Activated naive CD4-positive, alpha-beta T cell treated with anti-CD3 and anti-CD28 coated beads, Interleukin-2, amount 50 U/mL, for 72 hours (primary cell): ENCODE data around the gene SLC9A5. TPM values are rescaled to one million over a fixed set of nuclear protein-coding genes. Genes with fewer than 3 reads are reported as not detected.
A peak's percentile ranks its signal among the peaks of the same experiment; 100 is the strongest.

Source experiments
- ATAC-seq, 2 donors: fragments of 150-1000 bp; cut with Tn5 transposase; 2 replicates each; pipeline ENCODE4 v1.10.0; 2021; ENCODE audit warnings: mild to moderate bottlenecking in 2 of 2, moderate library complexity in 2 of 2
- DNase-seq, 2 donors: peaks; one replicate each; pipeline ENCODE4 v3.0.0; 2021 to 2022; ENCODE audit warnings: low spot score in 2 of 2
- H3K27ac Mint-ChIP-seq, 2 donors: one replicate each; pipeline ENCODE4 v1.8.0; 2022; ENCODE audit warnings: mild to moderate bottlenecking in 2 of 2, mixed read lengths in 2 of 2
- H3K36me3 Mint-ChIP-seq, 2 donors: one replicate each; pipeline ENCODE4 v1.8.0; 2022; ENCODE audit warnings: mixed read lengths in 2 of 2
- H3K9me3 Mint-ChIP-seq, 2 donors: one replicate each; pipeline ENCODE4 v1.8.0; 2022; ENCODE audit warnings: mixed read lengths in 2 of 2
- total RNA-seq, 2 donors: library from RNA; stranded (reverse); gene quantifications; one replicate each; pipeline ENCODE4 v1.2.3, GENCODE V29; 2022

Gene SLC9A5
- total RNA-seq, 2 donors from 2014 or later: 8.3 to 13.6 TPM

DNA sequence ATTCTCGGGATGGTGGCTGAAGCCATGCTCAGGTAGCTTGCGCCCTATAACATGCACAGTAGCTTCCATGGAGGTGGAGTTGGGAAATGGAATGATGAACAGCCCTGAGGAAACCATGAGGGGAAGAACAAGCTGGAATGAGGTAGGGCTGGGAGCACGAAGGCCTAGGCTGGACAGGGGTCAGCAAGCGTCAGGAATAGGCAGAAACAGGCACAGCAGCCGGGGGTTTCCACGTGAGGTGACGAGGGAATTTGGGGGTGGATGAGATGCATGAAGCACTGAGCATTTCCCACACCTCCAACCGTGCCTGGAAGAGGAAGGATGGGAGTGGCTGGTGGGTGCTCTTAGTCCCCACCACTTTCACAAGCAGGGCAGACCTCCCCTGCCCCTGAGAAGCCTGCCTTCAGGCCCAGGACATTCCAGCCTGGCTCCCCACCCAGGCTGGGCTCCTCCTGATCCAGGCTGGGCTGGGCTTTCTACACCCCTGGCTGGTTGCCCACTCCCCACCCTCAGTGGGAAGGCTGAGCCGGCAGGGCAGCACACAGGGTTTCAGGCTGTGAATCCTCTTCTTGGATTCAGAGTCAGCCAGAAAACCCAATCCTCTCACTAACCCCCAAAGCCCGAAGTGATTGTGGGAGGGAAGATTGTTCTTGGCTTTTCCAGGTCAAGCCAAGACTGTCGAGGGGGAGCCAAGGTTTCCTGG, 52.5 kb downstream of the SLC9A5 start:
- H3K9me3 Mint-ChIP-seq: no peaks in the 10 kb centered on the region
- H3K36me3 Mint-ChIP-seq: no peaks in the 10 kb centered on the region
- peak overlapping the region; percentile 24 to 38 for H3K27ac Mint-ChIP-seq
- ATAC-seq (no peak), DNase-seq (no peak)

DNA sequence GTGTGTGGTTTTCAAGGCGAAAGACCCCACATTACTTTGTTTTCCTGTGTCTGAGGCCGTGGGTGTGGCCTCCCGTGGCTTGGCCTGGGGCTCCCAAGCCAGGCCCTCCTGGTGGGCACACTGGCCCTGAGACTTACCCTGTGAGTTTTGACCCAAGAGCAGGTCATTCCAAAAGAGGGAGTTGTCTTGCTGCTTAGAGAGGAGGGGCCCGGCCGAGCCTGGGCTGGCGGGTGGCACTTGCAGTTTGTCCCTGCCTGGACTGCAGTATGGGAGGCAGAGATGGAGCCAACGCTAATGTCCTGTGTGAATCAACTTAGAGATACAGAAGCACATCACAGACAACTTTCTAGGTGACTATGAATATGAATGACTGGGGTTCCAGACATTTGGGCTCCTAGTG, 53.3 kb downstream of the SLC9A5 start:
- Mint-ChIP-seq H3K27ac (peak overlapping the region; percentile 6 to 8), H3K36me3 (no peaks in the 10 kb centered on the region), H3K9me3 (no peaks in the 10 kb centered on the region)
- ATAC-seq (no peak), DNase-seq (no peak)

DNA sequence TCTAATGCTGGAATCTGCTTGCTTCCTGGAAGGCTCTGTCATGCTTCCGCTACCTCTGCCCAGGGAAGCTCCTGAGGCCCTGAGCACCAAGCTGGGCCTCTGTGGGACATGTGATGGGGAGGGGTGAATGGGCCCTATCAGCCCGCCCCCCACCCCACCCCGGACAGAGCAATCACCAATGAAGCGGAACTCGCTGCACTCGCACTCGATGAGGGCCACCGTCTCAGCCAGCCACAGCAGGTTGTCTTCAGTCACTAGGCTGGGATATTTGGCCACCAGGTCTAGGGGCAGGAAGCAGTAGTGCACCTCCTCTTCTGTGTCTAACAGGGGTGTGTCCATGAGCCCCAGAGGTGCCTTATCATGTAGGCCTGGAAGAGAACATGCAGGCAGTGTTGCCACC, 54.2 kb downstream of the SLC9A5 start:
- DNase-seq (no peak), ATAC-seq (no peak)
- Mint-ChIP-seq H3K9me3 (no peaks in the 10 kb centered on the region), H3K36me3 (no peaks in the 10 kb centered on the region), H3K27ac (no peak overlapping the region)

DNA sequence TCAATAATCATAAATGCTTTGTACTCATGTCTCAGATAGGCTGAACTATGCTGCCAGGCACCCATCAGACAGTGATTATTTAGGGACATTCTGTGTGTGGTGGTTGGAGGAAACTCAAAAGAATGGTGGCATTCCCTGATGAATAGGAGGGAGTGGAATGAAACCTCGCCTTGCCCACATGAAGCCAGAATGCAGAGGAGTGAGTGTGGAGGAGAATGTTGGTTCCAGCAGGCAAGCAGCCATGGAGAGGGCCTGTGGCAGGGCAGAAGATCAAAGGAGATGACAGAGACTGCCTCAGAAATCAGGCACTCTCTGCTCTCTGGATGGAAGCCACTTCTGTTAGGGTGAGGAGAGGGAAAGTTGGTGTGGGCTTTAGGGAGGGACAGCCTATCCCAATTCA, 55.2 kb downstream of the SLC9A5 start:
- peak overlapping the region in 1 of 2 donors; percentile 49 for H3K27ac Mint-ChIP-seq

DNA sequence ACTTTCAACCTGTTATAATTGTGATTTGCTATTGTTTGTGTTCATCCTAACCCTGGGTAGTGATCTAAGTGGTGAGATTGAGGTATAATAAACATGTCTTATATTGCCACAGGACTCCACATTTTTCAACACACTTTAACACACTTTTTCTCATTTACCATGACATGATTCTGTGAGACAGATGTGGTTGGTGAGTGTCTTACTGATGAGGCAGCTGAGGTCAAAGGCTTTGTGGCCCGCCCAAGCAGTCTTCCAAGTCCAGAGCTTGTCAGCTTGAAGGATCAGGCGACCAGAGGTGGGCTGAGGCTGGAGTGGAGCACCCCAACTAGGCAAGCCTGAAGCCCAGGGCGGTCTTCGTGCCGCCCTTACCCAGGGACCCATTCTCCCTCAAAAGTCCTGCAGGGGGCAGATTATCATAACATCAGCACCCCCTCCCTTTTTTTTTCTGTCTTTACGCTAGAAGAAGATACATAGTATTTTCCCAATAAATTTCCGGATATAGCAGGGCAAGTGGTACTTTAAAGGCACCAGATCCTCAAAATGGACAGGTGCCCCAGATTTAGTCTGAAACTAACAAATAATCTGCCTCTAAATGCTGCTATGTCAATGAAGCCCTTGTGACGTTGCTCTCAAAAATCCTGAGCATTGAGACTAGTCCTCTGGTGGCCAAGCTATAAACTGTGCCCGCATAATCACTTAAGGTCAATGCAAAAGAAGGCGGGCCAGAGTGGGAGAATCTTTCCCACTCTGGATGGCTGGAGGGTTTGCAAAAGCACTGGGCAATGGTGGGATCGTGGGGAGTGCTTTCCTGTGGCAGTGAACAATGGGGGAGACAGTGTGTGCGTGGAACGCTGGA, 56.7 kb downstream of the SLC9A5 start:
- DNase-seq (no peak), ATAC-seq (no peak)
- peaks cover 0 to 9% of the 10 kb centered on the region in 2 donors for H3K9me3 Mint-ChIP-seq
- H3K27ac Mint-ChIP-seq: no peak overlapping the region
- peaks cover 0 to 22% of the 10 kb centered on the region in 2 donors for H3K36me3 Mint-ChIP-seq

More for the DNA sequence above, 55.2 kb downstream of the SLC9A5 start:
- Mint-ChIP-seq H3K9me3 (peaks cover 0 to 6% of the 10 kb centered on the region in 2 donors), H3K36me3 (peaks cover 0 to 10% of the 10 kb centered on the region in 2 donors)
- ATAC-seq (no peak), DNase-seq (no peak)

DNA sequence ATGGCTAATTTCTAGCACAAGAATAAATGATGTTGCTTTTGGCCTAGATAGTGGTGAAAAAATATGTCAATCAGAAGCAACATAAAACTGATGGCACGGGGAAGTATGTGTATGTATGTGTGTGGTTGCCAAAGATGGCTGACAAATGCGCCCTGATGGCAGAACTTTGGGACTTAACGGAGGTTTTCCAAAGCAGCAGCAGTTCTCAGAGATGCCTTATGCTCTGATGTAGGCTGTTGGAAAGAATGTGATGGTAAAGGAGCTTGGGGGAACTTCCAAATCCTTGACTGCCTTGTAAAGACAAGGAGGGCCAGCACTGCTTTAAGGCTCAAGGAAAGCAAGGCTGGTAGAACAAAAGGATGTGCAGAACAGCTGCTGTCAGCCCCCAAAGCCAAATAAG, 61.8 kb downstream of the SLC9A5 start:
- H3K27ac Mint-ChIP-seq: peak overlapping the region; percentile 92 to 98
- peaks cover 3 to 13% of the 10 kb centered on the region in 2 donors for H3K9me3 Mint-ChIP-seq
- no peak for DNase-seq
- no peak for ATAC-seq
- H3K36me3 Mint-ChIP-seq: peaks cover 0 to 29% of the 10 kb centered on the region in 2 donors

DNA sequence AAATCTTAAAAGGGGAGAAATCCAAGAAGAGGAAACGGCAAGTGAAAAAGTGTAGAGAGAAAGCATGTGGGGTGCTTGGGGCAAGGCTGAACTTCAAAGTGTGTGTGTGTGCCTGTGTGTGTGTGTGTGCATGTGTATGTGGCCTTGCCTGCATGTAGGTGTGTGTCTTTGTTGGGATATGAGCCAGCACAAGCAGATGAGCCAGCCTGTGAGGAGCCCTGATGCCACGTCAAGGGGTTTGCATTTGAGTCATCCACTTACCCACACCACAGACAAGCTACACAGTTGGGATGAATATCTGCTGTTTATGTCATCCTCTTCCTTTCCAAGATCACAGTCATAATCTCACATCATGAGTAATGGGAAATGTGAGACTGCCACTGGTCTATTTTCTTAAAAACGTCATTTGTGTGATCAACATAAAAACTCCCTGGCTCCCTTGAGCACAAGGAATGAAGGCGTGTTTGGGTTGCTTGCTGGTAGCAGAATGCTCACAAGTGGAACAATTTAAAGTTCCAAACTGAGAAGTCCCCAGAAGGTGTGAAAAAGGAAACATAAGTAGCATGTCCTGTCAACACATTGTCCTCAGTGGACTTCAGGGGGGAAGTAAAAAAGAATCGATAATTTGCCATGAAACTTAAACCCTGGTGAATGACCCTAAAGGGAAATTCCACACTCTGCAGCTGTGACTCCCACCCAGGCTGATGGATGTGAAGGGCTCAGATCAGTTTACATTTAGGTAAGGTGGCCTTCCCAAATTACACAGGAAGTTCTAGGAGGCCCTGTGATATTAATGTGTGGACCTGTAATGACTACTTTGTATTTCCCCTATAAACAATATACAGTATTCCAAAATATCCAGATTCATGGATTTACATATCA, 63.1 kb downstream of the SLC9A5 start:
- H3K27ac Mint-ChIP-seq: peak overlapping the region; percentile 92 to 98
- peaks cover 0 to 29% of the 10 kb centered on the region in 2 donors for H3K36me3 Mint-ChIP-seq
- peaks cover 3 to 13% of the 10 kb centered on the region in 2 donors for H3K9me3 Mint-ChIP-seq
- DNase-seq (peak; percentile 86 to 92), ATAC-seq (peak; percentile 97 to 98)

DNA sequence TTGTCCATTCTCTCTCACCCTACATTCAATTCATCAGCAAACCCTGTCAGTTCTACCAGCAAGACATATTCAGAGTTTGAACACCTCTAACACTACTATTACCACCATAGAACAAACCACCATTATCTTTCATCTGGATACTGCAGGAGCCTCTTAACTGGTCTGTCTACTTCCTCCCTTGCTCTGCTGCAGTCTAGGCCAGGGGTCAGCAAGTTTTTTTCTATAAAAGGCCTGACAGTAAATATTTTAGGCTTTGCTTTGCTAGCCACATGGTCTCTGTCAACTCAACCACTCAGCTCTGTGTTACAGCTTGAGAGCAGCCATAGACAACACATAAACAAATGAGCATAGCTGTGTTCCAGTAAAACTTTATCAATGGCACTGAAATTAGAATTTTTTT, 63.9 kb downstream of the SLC9A5 start:
- DNase-seq (no peak), ATAC-seq (no peak)
- peak overlapping the region; percentile 92 to 98 for H3K27ac Mint-ChIP-seq
- H3K36me3 Mint-ChIP-seq: peaks cover 0 to 29% of the 10 kb centered on the region in 2 donors
- H3K9me3 Mint-ChIP-seq: peaks cover 3 to 13% of the 10 kb centered on the region in 2 donors

DNA sequence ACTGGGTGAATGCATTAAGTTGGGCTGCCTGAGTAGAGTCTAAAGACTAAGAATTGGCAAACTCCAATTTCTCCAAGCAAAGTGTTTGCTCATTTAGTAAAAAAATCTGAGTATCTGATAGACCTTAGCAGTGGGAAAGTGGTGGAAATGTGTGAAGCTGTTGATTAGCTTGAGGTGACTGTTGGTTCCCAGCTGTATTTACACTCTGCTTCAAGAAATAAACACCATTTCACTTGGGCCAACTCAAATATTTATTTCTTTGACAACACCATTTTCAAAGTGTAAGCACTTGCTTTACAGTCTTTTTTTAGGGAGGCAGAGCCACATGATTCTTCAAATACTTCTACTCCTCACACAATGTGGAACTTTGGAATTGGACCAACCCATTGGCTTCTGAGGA, 69.1 kb downstream of the SLC9A5 start:
- no peaks in the 10 kb centered on the region for H3K9me3 Mint-ChIP-seq

More for the DNA sequence above, 69.1 kb downstream of the SLC9A5 start:
- no peak for ATAC-seq
- no peak for DNase-seq
- H3K36me3 Mint-ChIP-seq: no peaks in the 10 kb centered on the region
- H3K27ac Mint-ChIP-seq: no peak overlapping the region

Other genes with a start within 250 kb of the SLC9A5 start
- gene CBFB, start 219.8 kb upstream of the SLC9A5 start, total RNA-seq: 100 to 1,000 TPM; 119 to 124 TPM
- gene PHAF1, start 139.0 kb upstream of the SLC9A5 start, total RNA-seq: 10 to 100 TPM; 15.6 to 16.6 TPM
- gene B3GNT9, start 98.0 kb upstream of the SLC9A5 start, total RNA-seq: 1 to 10 TPM; 3.2 to 4.7 TPM
- gene TRADD, start 89.1 kb upstream of the SLC9A5 start, total RNA-seq: 10 to 100 TPM; 15.7 to 43.5 TPM
- 10 to 100 TPM; 27.9 to 38.7 TPM for gene FBXL8, start 89.0 kb upstream of the SLC9A5 start, total RNA-seq
- gene HSF4, start 84.2 kb upstream of the SLC9A5 start, total RNA-seq: 10 to 100 TPM; 26.0 to 58.8 TPM
- 10 to 100 TPM in 1 of 2 donors, 1 to 10 TPM in 1; 9.2 to 43.4 TPM for gene NOL3, start 78.4 kb upstream of the SLC9A5 start, total RNA-seq
- 10 to 100 TPM; 26.3 to 63.5 TPM for gene MATCAP1, start 65.0 kb upstream of the SLC9A5 start, total RNA-seq
- gene EXOC3L1, start 58.8 kb upstream of the SLC9A5 start, total RNA-seq: under 1 TPM in 1 of 2 donors, not detected in 1; 0.36 TPM
- 100 to 1,000 TPM in 1 of 2 donors, 10 to 100 TPM in 1; 71.7 to 104 TPM for gene E2F4, start 56.8 kb upstream of the SLC9A5 start, total RNA-seq
- 1 to 10 TPM; 4.0 to 7.0 TPM for gene ELMO3, start 49.8 kb upstream of the SLC9A5 start, total RNA-seq
- gene TMEM208, start 21.8 kb upstream of the SLC9A5 start, total RNA-seq: 10 to 100 TPM; 28.4 to 35.4 TPM
- gene FHOD1, start 1.5 kb upstream of the SLC9A5 start, total RNA-seq: 100 to 1,000 TPM; 104 to 133 TPM
- gene PLEKHG4, start 30.6 kb downstream of the SLC9A5 start, total RNA-seq: 10 to 100 TPM in 1 of 2 donors, 1 to 10 TPM in 1; 9.5 to 23.2 TPM
- 1 to 10 TPM in 1 of 2 donors, under 1 TPM in 1; 0.71 to 6.1 TPM for gene KCTD19, start 77.8 kb downstream of the SLC9A5 start, total RNA-seq
- 1 to 10 TPM in 1 of 2 donors, under 1 TPM in 1; 0.57 to 1.9 TPM for gene LRRC36, start 77.8 kb downstream of the SLC9A5 start, total RNA-seq
- gene TPPP3, start 144.5 kb downstream of the SLC9A5 start, total RNA-seq: not detected
- gene ZDHHC1, start 167.5 kb downstream of the SLC9A5 start, total RNA-seq: 1 to 10 TPM in 1 of 2 donors, under 1 TPM in 1; 0.23 to 2.4 TPM
- 1 to 10 TPM; 1.3 to 2.7 TPM for gene HSD11B2, start 182.1 kb downstream of the SLC9A5 start, total RNA-seq
- 10 to 100 TPM; 20.4 to 22.5 TPM for gene ATP6V0D1, start 232.2 kb downstream of the SLC9A5 start, total RNA-seq
- under 1 TPM in 1 of 2 donors, not detected in 1; 0.64 TPM for gene AGRP, start 234.6 kb downstream of the SLC9A5 start, total RNA-seq